ENCODE measurements around the gene ANGPTL4.
A peak's percentile ranks its signal among the peaks of the same experiment; 100 is the strongest.
"Not testable (repeated sequence)": the region's sequence is repeated elsewhere in the genome, so short reads cannot be mapped to it uniquely, and the experiment has no call there.

Gene ANGPTL4

DNA sequence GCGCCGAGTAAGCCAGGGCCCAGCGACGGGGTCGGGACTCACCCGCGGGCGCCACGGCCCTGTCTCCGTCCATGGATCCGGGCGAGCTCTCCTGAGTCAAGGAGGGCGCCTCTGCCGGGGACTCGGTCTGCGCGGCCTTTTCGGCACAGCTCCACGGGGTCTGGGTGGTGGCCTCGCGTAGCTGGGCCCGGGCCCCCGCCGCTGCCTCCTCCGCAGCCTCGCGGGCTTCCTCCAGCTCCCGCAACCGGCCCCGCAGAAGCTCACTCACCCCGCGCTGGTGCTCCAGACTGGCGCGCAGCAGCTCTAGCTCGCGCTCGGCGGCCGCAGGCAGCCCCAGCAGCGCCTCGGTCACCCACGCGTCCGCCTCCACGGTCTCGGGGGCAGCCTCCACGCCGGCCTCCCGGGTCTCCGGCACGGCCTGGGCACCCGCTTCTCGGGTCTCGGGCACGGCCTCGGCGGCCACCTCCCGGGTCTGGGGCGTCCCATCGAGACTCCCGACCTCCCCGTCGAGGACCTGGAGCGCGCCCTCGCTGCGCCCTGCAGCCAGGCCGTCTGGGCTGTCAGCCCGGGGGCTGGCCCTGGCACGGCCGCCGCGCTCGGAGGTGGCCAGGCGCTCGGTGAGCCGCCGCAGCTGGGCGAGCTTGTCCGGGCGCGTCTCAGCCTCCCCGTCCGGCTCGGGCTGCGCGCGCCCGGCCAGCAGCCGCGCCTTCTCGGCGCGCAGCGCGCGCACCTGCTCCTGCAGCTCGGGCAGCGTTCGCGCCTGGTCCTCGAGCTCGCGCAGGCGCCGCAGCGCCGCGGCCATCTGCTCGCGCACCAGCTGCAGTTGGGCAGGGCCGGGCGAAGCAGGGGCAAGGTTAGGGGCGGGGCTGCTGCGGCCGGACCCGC, 29.3 kb upstream of the ANGPTL4 start:
- no peak for DNase-seq (ENCODE audit: low spot score)

DNA sequence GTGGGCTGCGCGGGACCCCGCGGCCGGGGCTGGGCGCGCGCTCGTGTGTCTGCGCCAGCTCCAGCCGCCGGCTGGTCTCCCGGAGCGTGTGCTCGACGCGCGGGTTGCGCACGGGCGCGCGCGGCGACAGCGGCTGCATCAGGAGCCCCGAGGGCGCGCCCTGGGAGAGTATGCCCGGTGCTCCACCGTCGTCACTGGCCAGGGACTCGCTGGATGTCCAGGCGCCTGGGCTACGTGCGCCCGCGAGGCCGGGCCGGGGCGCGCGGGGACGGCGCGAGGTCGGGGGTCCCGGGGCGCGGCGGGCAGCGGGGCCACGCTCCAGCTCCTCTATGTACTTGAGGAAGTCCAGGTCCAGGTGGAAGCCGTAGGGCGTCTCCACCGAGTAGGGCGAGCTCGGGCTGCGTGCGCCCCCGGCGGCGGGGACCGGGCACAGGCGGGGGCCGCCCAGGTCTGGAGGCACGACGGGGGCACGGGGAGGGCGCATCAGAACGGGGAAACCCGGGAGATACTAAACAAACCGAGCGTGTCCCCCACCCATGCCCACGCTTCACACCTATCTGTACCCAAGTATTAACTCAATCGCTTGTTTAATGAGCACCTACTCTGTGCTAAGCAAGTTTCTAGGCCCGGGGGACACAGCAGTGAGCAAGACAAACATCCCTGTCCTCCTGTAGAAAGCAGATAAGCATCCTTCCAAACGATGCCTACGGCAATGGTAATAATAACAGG, 28.4 kb upstream of the ANGPTL4 start:
- no peak for DNase-seq (ENCODE audit: low spot score)

DNA sequence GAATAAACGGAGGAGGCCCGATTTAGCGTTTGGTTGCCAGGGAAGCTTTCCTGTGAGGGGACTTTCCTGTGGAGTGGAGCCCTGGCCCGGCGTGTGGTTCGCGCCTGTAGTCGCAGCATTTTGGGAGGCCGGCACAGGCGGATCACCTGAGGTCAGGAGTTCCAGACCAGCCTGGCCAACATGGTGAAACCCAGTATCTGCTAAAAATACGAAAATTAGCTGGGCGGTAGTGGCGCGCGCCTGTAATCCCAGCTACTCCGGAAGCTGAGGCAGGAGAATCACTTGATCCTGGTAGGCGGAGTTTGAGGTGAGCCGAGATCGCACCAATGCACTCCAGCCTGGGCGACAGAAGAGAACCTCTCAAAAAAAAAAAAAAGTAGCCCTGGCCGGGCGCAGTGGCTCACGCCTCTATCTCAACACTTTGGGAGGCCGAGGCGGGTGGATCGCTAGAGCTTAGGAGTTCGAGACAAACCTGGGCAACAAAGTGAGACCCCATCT, 27.8 kb upstream of the ANGPTL4 start:
- DNase-seq (ENCODE audit: low spot score), result no peak

- no peak for DNase-seq (ENCODE audit: low spot score)
Measured at GRCh38 chr19:8336660-8337059, 27.3 kb upstream of the ANGPTL4 start.

DNA sequence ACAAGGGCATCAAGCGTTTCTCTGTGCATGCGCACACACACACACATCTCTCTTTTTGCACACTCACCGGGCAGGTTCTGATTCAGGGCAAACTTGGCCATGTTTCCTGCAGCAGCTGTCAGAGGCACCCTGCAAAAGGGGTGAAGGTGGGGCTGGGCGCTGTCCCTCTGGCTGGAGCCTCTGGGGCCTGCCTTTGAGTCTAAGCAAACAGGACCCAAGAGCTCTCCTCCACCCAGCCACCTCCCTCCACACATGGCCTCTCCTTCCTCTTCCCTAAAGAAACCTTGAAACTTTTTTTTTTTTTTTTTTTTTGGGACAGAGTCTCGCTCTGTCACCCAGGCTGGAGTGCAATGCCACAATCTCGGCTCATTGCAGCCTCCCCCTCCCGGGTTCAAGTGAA, 26.2 kb upstream of the ANGPTL4 start:
- DNase-seq (ENCODE audit: low spot score), result no peak

DNA sequence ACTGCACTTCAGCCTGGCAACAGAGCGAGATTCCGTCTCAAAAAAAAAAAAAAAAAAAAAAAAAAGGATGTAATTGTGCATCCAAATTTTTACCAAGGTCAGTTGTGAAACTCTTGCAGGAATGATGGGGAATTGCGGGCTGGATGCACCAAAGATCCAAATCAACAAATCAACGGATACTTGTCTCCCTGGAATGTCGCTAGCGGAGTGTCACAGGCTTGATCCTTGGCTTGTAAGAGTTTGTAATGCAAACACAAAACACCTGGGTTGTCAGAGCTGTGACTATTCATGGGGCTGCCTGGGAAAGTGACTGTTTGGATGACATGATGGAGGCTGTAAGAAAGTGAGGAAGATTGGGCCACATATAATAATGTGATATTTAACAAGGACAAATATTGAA, 25.1 kb upstream of the ANGPTL4 start:
- DNase-seq (ENCODE audit: low spot score), result no peak

DNA sequence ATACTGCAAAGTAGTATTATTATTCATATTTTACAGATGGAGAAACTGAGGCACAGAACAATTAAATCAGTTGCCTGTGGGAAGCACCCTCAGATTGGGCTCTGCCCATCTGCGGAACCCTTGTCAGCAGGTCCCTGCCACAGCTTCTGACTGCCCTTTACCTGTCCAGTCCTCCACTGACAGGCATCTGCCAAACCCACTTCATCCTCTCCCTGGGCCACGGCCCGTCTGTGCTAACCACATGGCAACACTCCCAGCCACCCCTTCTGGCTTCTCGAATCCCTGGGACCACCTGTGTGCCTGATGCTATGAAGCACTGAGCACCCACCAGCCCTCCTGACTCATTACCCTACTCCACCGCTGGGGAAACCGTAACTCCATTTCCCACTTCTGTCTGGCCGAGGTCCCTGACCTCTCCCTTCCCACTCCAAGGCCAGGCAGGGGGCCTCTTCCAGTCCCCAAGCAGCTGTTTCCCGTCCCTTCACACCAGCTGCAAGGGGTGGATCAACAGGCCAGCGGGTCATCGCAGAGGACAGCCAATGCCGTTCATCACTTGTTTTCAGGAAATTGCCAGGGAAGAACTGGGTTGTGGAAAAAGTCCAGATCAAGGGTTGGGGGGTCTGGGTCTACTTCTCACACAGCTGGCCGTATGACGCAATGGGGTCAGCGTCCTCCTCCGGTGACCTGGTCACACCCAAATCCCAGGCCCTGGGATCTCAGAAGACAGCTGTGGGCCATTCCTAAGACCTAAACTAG, 23.4 kb upstream of the ANGPTL4 start:
- no peak for DNase-seq (ENCODE audit: low spot score)

DNA sequence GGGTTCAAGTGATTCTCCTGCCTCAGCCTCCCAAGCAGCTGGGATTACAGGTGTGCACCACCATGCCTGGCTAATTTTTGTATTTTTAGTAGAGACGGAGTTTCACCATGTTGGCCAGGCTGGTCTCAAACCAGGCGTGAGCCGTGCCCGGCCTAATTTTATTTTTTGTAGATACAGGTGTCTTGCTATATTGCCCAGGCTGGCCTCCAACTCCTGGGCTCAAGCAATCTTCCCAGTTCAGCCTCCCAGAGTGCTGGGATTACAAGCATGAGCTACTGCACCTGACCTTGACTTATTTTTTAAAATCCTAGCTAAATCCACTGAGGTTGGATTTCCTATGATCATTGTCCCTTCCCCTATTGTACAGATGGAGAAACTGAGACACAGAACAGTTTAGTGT, 22.5 kb upstream of the ANGPTL4 start:
- not testable (repeated sequence) for DNase-seq (ENCODE audit: low spot score)

DNA sequence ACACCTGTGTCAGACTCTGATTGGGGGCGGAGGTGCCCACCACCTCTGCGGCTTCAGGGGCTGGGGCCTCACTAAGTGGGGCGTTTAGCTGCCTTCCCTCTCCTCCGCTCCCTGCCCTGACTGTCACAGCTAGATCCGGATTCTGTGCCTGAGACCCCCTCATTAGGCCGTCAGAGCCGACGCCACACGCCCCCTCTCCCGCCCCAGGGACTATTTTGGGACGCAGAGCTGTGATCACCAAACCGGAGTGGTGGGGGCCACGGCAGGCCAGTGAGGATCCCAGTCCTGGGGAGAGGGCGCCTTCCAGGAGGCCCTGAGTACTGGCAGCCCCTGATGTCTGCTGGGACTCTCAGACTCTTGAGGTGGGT, 21.7 kb upstream of the ANGPTL4 start:
- no peak for DNase-seq (ENCODE audit: low spot score)

- DNase-seq (ENCODE audit: low spot score), result peak; percentile 86
Measured at GRCh38 chr19:8342684-8343482, 21.1 kb upstream of the ANGPTL4 start, which contains the start of gene KANK3. TSS of gene KANK3 (minus strand) at chr19:8343262. CDS start at chr19:8337828, 5,434 bp downstream.

DNA sequence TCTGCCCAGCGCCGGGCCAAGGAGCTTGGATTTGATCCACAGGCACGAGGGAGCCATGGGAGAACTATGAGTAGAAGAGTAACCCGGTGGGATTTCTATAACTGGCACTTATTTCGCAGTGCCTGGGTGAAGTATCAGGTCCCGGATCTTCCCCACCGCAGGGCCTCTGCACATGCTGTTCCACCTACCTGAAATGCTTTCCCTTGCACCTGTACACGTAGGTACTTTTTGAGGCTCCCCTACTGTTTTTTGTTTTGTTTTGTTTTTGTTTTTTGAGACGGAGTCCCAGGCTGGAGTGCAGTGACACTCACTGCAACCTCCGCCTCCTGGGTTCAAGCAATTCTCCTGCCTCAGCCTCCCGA, 20.5 kb upstream of the ANGPTL4 start:
- DNase-seq (ENCODE audit: low spot score), result no peak

- not testable (repeated sequence) for DNase-seq (ENCODE audit: low spot score)
Measured at GRCh38 chr19:8349629-8350372, 14.2 kb upstream of the ANGPTL4 start.

- DNase-seq (ENCODE audit: low spot score), result no peak
Measured at GRCh38 chr19:8352134-8352827, 11.7 kb upstream of the ANGPTL4 start.

DNA sequence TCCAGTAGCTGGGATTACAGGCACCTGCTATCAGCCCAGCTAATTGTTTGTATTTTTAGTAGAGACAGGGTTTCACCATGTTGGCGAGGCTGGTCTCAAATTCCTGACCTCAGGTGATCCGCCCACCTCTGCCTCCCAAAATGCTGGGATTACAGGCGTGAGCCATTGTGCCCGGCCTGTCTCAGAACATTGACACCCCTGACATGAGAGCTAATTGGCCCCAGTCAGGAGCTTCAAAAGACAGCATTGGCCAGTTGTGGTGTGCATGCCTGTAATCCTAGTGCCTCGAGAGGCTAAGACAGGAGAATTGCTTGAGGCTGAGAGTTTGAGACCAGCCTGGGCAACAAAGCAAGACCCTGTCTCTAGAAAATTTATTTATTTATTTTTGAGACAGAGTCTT, 11.1 kb upstream of the ANGPTL4 start:
- DNase-seq (ENCODE audit: low spot score), result not testable (repeated sequence)

DNA sequence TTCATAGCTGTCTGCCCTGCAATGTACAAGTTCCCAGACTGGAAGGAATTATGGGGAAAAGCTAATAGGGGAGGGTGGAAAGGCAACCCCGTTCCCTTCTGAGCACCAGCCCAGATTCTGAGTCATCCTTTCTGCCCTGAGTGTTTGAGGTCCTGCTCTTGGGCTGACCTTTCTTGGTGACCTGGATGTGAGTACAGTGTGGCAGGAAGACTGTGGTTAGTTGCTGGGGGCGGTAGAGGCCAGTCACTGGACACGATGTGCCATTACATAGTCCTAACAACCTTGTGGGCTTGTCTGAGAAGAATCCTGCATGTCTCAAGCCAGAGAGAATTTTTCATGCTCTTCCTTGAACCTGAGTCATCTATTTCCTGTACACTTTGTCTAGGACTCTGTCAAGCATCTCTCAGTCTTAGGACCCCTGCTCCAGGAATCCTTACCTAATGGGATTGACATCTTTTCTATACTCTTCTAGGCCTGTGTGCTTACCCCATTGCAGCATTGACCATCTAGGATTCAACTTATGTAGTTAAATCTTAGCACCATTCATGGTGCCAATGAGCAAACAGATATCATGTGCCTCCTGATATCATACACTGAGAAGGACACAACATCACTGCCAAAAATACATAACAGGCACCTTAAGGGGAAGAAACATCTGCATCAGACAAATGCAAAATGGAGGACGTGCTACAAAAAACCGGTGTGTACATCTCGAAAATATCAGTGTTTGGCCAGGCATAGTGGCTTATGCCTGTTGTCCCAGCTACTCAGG, 8.1 kb upstream of the ANGPTL4 start:
- DNase-seq (ENCODE audit: low spot score), result no peak

DNA sequence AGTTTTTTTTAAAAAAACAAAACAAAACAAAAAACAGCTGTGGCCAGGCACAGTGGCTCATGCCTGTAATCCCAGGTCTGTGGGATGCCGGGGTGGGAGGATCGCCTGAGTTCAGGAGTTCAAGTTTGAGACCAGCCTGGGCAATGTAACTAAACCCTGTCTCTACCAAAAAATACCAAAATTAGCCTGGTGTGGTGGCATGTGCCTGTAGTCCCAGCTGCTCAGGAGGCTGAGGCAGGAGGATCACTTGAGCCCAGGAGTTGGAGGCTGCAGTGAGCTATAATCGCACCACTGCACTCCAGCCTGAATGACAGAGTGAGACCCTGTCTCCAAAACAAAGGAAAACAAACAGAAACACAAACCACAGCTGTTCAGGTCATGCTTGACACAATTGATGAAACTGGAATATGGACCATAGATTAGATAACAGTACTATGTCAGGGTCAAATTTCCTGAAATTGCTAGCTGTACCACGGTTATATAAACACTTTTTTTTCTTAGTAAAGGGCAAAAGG, 6.9 kb upstream of the ANGPTL4 start:
- no peak for DNase-seq (ENCODE audit: low spot score)

DNA sequence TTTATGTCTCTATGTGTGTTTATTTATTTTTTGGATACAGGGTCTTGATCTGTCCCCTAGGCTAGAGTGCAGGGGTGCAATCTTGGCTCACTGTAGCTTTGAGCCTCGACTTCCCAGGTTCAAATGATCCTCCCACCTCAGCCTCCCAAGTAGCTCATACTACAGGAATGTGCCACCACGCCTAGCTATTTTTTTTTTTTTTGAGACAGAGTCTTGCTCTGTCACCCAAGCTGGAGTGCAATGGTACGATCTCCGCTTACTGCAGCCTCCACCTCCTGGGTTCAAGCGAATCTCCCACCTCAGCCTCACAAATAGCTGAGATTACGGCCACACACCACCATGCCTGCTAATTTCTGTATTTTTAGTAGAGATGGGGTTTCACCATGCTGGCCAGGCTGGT, 5.0 kb upstream of the ANGPTL4 start:
- DNase-seq (ENCODE audit: low spot score), result no peak

DNA sequence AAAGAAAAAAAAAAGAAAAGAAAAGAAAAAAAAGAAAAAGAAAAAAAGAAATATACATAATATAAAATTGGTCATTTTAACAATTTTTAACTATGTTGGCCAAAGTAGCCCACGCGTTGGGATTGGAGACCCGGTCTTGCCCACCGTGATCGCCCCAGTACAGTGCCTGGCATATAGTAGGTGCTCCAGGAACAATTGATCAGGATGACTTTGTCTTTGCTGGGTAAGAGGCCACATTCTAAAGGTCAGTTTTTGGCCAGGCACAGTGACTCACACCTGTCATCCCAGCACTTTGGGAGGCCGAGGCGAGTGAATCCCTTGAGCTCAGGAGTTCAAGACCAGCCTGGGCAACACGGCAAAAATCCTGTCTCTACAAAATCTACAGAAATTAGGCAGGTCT, 3.8 kb upstream of the ANGPTL4 start:
- DNase-seq (ENCODE audit: low spot score), result no peak
